Left renal cortex interstitium (tissue), 4 donors: ENCODE data around the gene ZNF524. TPM values are rescaled to one million over a fixed set of nuclear protein-coding genes. Genes with fewer than 3 reads are reported as not detected.

Experiments used
- DNase-seq, 4 donors: peaks; one replicate each; pipeline ENCODE4 v3.0.0-alpha.2; 2013; ENCODE audit warnings: low read depth in 4 of 4, low spot score in 2 of 4, missing footprints in 1 of 4
- polyA plus RNA-seq, 4 donors: library from polyadenylated mRNA; unstranded; fragments of 120-200 nt; gene quantifications; one replicate each; pipeline ENCODE4 v1.2.1, GENCODE V29; 2013; ENCODE audit not compliant: insufficient read length in 4 of 4

Gene ZNF524
- polyA plus RNA-seq, 4 donors: 5.3 to 14.8 (median 10.9) TPM

GRCh38 chr19:55652311-55653128, 52.4 kb downstream of the ZNF524 start:
- no peak for DNase-seq

Other genes with a start within 250 kb of the ZNF524 start
- 1 to 10 TPM in 3 of 4 donors, under 1 TPM in 1; 0.76 to 1.8 (median 1.4) TPM for gene COX6B2, start 245.6 kb upstream of the ZNF524 start, polyA plus RNA-seq
- under 1 TPM; 0.08 to 0.49 (median 0.21) TPM for gene GARIN5B, start 237.0 kb upstream of the ZNF524 start, polyA plus RNA-seq
- gene IL11, start 229.8 kb upstream of the ZNF524 start, polyA plus RNA-seq: 1 to 10 TPM; 1.0 to 2.6 (median 1.6) TPM
- under 1 TPM in 2 of 4 donors, not detected in 2; 0.40 to 0.76 TPM for gene TMEM190, start 223.5 kb upstream of the ZNF524 start, polyA plus RNA-seq
- 1 to 10 TPM in 2 of 4 donors, under 1 TPM in 2; 0.18 to 2.4 (median 1.0) TPM for gene TMEM238, start 216.0 kb upstream of the ZNF524 start, polyA plus RNA-seq
- gene RPL28, start 214.4 kb upstream of the ZNF524 start, polyA plus RNA-seq: 1,000 to 10,000 TPM in 3 of 4 donors, 100 to 1,000 TPM in 1; 826 to 1,568 (median 1,229) TPM
- gene UBE2S, start 192.5 kb upstream of the ZNF524 start, polyA plus RNA-seq: 10 to 100 TPM; 38.3 to 71.0 (median 48.0) TPM
- under 1 TPM; 0.16 to 0.38 (median 0.22) TPM for gene SHISA7, start 157.0 kb upstream of the ZNF524 start, polyA plus RNA-seq
- 10 to 100 TPM; 33.8 to 59.3 (median 42.8) TPM for gene ISOC2, start 138.6 kb upstream of the ZNF524 start, polyA plus RNA-seq
- gene C19orf85, start 135.5 kb upstream of the ZNF524 start, polyA plus RNA-seq: not detected
- 1 to 10 TPM; 2.3 to 6.8 (median 4.4) TPM for gene ZNF628, start 123.7 kb upstream of the ZNF524 start, polyA plus RNA-seq
- gene NAT14, start 115.1 kb upstream of the ZNF524 start, polyA plus RNA-seq: 10 to 100 TPM; 41.9 to 74.3 (median 57.1) TPM
- 1 to 10 TPM; 1.4 to 3.1 (median 2.1) TPM for gene SSC5D, start 111.9 kb upstream of the ZNF524 start, polyA plus RNA-seq
- 1 to 10 TPM in 1 of 4 donors, under 1 TPM in 3; 0.51 to 1.5 (median 0.88) TPM for gene SBK2, start 63.2 kb upstream of the ZNF524 start, polyA plus RNA-seq
- gene SBK3, start 54.7 kb upstream of the ZNF524 start, polyA plus RNA-seq: under 1 TPM; 0.10 to 0.22 (median 0.13) TPM
- 10 to 100 TPM in 3 of 4 donors, 1 to 10 TPM in 1; 9.8 to 26.1 (median 17.7) TPM for gene ZNF579, start 19.4 kb upstream of the ZNF524 start, polyA plus RNA-seq
- gene FIZ1, start 771 bp upstream of the ZNF524 start, polyA plus RNA-seq: 10 to 100 TPM; 15.7 to 28.9 (median 23.4) TPM
- 10 to 100 TPM in 2 of 4 donors, 1 to 10 TPM in 2; 5.8 to 15.1 (median 11.3) TPM for gene ZNF865, start 5.4 kb downstream of the ZNF524 start, polyA plus RNA-seq
- 10 to 100 TPM in 3 of 4 donors, 1 to 10 TPM in 1; 9.1 to 15.0 (median 12.9) TPM for gene ZNF784, start 24.3 kb downstream of the ZNF524 start, polyA plus RNA-seq
- 10 to 100 TPM; 33.8 to 67.1 (median 51.7) TPM for gene ZNF580, start 40.7 kb downstream of the ZNF524 start, polyA plus RNA-seq
- 10 to 100 TPM; 23.8 to 33.5 (median 28.0) TPM for gene ZNF581, start 43.4 kb downstream of the ZNF524 start, polyA plus RNA-seq
- gene CCDC106, start 47.9 kb downstream of the ZNF524 start, polyA plus RNA-seq: 10 to 100 TPM; 18.3 to 29.6 (median 25.8) TPM
- gene U2AF2, start 54.7 kb downstream of the ZNF524 start, polyA plus RNA-seq: 100 to 1,000 TPM; 150 to 257 (median 198) TPM
- gene EPN1, start 74.9 kb downstream of the ZNF524 start, polyA plus RNA-seq: 100 to 1,000 TPM in 3 of 4 donors, 10 to 100 TPM in 1; 92.1 to 157 (median 133) TPM
- gene NLRP9, start 138.1 kb downstream of the ZNF524 start, polyA plus RNA-seq: under 1 TPM in 2 of 4 donors, not detected in 2; 0.03 to 0.08 TPM
- gene RFPL4A, start 158.8 kb downstream of the ZNF524 start, polyA plus RNA-seq: under 1 TPM in 2 of 4 donors, not detected in 2; 0.16 to 0.25 TPM
- gene RFPL4AL1, start 168.8 kb downstream of the ZNF524 start, polyA plus RNA-seq: not detected
- gene NLRP11, start 231.7 kb downstream of the ZNF524 start, polyA plus RNA-seq: under 1 TPM; 0.08 to 0.21 (median 0.14) TPM
- not detected for gene NLRP4, start 236.3 kb downstream of the ZNF524 start, polyA plus RNA-seq